Neural cell (in vitro differentiated cells): ENCODE data around the gene PLCH1. TPM values are rescaled to one million over a fixed set of nuclear protein-coding genes. Genes with fewer than 3 reads are reported as not detected.

Experiments
- H2AFZ ChIP-seq: fragments of 200-600, 300-800 bp; sonication (generic), shearing (Covaris generic); 2 replicates; pipeline ENCODE4 v1.6.0; 2014; ENCODE audit warnings: low read depth, mild to moderate bottlenecking, antibody characterized with exemption, low read length, moderate library complexity
- H3F3A ChIP-seq: fragments of 200-600 bp; shearing (Covaris generic); 2 replicates; pipeline ENCODE4 v1.6.1; 2016; ENCODE audit warnings: mild to moderate bottlenecking, moderate library complexity, mixed read lengths, antibody characterized with exemption, low read length; ENCODE audit not compliant: insufficient read depth, poor library complexity, severe bottlenecking
- H3K27ac ChIP-seq: fragments of 200-600, 300-800 bp; sonication (generic), shearing (Covaris generic); 2 replicates; pipeline ENCODE4 v1.5.1; 2014; ENCODE audit warnings: mild to moderate bottlenecking, low read length, moderate library complexity
- H3K27me3 ChIP-seq: fragments of 300-800, 200-600 bp; sonication (generic), shearing (Covaris generic); 2 replicates; pipeline ENCODE4 v1.6.0; 2014; ENCODE audit warnings: mild to moderate bottlenecking, low read depth, low read length, moderate library complexity; ENCODE audit not compliant: insufficient read depth
- H3K36me3 ChIP-seq: fragments of 300-800, 200-600 bp; sonication (generic), shearing (Covaris generic); 2 replicates; pipeline ENCODE4 v1.5.1; 2014; ENCODE audit warnings: mild to moderate bottlenecking, antibody characterized with exemption, low read length, moderate library complexity; ENCODE audit not compliant: insufficient read depth
- H3K4me2 ChIP-seq: fragments of 300-800, 200-600 bp; sonication (generic), shearing (Covaris generic); 2 replicates; pipeline ENCODE4 v1.6.0; 2014; ENCODE audit warnings: mild to moderate bottlenecking, low read length
- H3K4me3 ChIP-seq: fragments of 300-800, 200-600 bp; sonication (generic), shearing (Covaris generic); 2 replicates; pipeline ENCODE4 v1.5.1; 2014; ENCODE audit warnings: mild to moderate bottlenecking, low read length, moderate library complexity
- H3K79me2 ChIP-seq: fragments of 200-600 bp; shearing (Covaris generic); replicated peaks from 2 replicates; pipeline ENCODE4 v1.6.0; 2014; ENCODE audit warnings: mild to moderate bottlenecking, low read length, moderate library complexity; ENCODE audit not compliant: insufficient read depth
- H3K9ac ChIP-seq: fragments of 300-800, 200-600 bp; sonication (generic), shearing (Covaris generic); 2 replicates; pipeline ENCODE4 v1.6.1; 2016; ENCODE audit warnings: mild to moderate bottlenecking, low read length, mixed read lengths
- H3K9me2 ChIP-seq: fragments of 200-600 bp; shearing (Covaris generic); 2 replicates; pipeline ENCODE4 v1.6.1; 2016; ENCODE audit warnings: mild to moderate bottlenecking, low read length, mixed read lengths; ENCODE audit not compliant: insufficient read depth
- H3K9me3 ChIP-seq: fragments of 200-600, 300-800 bp; sonication (generic), shearing (Covaris generic); 2 replicates; pipeline ENCODE4 v1.6.1; 2016; ENCODE audit warnings: mild to moderate bottlenecking, mixed run types, low read length, moderate library complexity, mixed read lengths
- H4K20me1 ChIP-seq: fragments of 200-600 bp; shearing (Covaris generic); 2 replicates; pipeline ENCODE4 v1.6.1; 2016; ENCODE audit warnings: mild to moderate bottlenecking, mixed run types; ENCODE audit not compliant: insufficient read depth
- CTCF ChIP-seq: fragments of 450-650 bp; IDR thresholded peaks from 2 replicates; pipeline ENCODE4 v1.5.1; 2014; ENCODE audit warnings: antibody characterized with exemption, mild to moderate bottlenecking, moderate library complexity; ENCODE audit not compliant: poor library complexity, severe bottlenecking
- EP300 ChIP-seq: fragments of 450-650 bp; conservative IDR thresholded peaks from 2 replicates; pipeline ENCODE4 v1.6.1; 2014; ENCODE audit warnings: antibody characterized with exemption, mild to moderate bottlenecking, moderate library complexity; ENCODE audit not compliant: poor library complexity, severe bottlenecking
- EZH2 ChIP-seq: fragments of 200-600, 300-800 bp; shearing (Covaris generic), sonication (generic); IDR thresholded peaks from 2 replicates; pipeline ENCODE4 v1.6.1; 2014; ENCODE audit warnings: antibody characterized with exemption, low read length, borderline replicate concordance, mild to moderate bottlenecking; ENCODE audit not compliant: insufficient read depth, poor library complexity, severe bottlenecking
- MXI1 ChIP-seq: fragments of 450-650 bp; conservative IDR thresholded peaks from 2 replicates; pipeline ENCODE4 v1.6.1; 2014; ENCODE audit warnings: antibody characterized with exemption, mild to moderate bottlenecking; ENCODE audit not compliant: poor library complexity, severe bottlenecking
- POLR2AphosphoS5 ChIP-seq: IDR thresholded peaks from 2 replicates; pipeline ENCODE4 v1.6.1; 2012
- RAD21 ChIP-seq: fragments of 450-650 bp; conservative IDR thresholded peaks from 2 replicates; pipeline ENCODE4 v1.6.1; 2014; ENCODE audit warnings: antibody characterized with exemption, mild to moderate bottlenecking, moderate library complexity
- SMC3 ChIP-seq: fragments of 450-650 bp; conservative IDR thresholded peaks from 2 replicates; pipeline ENCODE4 v1.6.1; 2014; ENCODE audit warnings: antibody characterized with exemption, mild to moderate bottlenecking, moderate library complexity; ENCODE audit not compliant: poor library complexity
- TAF1 ChIP-seq: IDR thresholded peaks from 2 replicates; pipeline ENCODE4 v1.6.1; 2012; ENCODE audit warnings: low read depth
- polyA plus RNA-seq: library from polyadenylated mRNA; depleted of rRNA; stranded (reverse); fragments of >200 nt; gene quantifications from 2 replicates; pipeline ENCODE4 v1.2.3, GENCODE V29; 2014
- TF ChIP-seq, protein P1 (sequence below): IDR thresholded peaks from 2 replicates; pipeline ENCODE4 v1.6.1; 2012; ENCODE audit warnings: borderline replicate concordance

Gene PLCH1
- polyA plus RNA-seq, 1 donor from 2014 or later = 13.5 TPM

GRCh38 chr3:155377071-155377470 lies 367.8 kb downstream of the PLCH1 start:
- no peaks in the 10 kb centered on the region for H3K79me2 ChIP-seq
- H3K9ac ChIP-seq = peak overlapping the region; percentile 44
- no peaks in the 10 kb centered on the region for H3K27me3 ChIP-seq
- H3K4me2 ChIP-seq = no peak overlapping the region
- TF ChIP-seq EP300 = no peak
- TF ChIP-seq RAD21 = no peak
- TF ChIP-seq EZH2 = no peak
- no peak for TF ChIP-seq MXI1
- no peak for TF ChIP-seq CTCF
- TF ChIP-seq, protein P1, sequence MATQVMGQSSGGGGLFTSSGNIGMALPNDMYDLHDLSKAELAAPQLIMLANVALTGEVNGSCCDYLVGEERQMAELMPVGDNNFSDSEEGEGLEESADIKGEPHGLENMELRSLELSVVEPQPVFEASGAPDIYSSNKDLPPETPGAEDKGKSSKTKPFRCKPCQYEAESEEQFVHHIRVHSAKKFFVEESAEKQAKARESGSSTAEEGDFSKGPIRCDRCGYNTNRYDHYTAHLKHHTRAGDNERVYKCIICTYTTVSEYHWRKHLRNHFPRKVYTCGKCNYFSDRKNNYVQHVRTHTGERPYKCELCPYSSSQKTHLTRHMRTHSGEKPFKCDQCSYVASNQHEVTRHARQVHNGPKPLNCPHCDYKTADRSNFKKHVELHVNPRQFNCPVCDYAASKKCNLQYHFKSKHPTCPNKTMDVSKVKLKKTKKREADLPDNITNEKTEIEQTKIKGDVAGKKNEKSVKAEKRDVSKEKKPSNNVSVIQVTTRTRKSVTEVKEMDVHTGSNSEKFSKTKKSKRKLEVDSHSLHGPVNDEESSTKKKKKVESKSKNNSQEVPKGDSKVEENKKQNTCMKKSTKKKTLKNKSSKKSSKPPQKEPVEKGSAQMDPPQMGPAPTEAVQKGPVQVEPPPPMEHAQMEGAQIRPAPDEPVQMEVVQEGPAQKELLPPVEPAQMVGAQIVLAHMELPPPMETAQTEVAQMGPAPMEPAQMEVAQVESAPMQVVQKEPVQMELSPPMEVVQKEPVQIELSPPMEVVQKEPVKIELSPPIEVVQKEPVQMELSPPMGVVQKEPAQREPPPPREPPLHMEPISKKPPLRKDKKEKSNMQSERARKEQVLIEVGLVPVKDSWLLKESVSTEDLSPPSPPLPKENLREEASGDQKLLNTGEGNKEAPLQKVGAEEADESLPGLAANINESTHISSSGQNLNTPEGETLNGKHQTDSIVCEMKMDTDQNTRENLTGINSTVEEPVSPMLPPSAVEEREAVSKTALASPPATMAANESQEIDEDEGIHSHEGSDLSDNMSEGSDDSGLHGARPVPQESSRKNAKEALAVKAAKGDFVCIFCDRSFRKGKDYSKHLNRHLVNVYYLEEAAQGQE = no peak
- TF ChIP-seq POLR2AphosphoS5 = no peak
- no peaks in the 10 kb centered on the region for H3K9me2 ChIP-seq
- H3K36me3 ChIP-seq = no peaks in the 10 kb centered on the region
- H2AFZ ChIP-seq = no peak overlapping the region
- no peaks in the 10 kb centered on the region for H3K9me3 ChIP-seq
- H3K4me3 ChIP-seq = peak overlapping the region; percentile 13
- no peaks in the 10 kb centered on the region for H4K20me1 ChIP-seq
- peaks cover 3% of the 10 kb centered on the region for H3F3A ChIP-seq
- H3K27ac ChIP-seq = peak overlapping the region; percentile 86

DNA sequence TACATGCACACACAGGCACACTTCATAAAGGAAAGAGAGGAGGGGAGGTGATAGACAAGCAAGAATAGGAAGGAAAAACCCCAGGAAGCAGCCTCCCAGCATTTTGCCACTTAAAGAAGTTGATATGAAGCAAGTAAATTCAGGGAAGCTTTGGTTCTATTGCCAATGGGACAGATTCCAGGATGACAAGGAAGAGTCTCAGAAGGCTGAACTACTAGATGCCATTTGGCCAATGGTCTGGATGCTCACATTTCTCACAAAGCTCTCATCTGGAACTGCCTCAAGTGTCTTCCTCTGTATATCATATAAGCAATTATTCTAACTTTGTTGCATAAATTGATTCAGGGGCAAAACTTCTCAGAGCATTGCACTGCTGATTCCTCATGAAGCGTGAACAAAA lies 372.6 kb downstream of the PLCH1 start:
- H3K27ac ChIP-seq = no peak overlapping the region
- H3K27me3 ChIP-seq = no peaks in the 10 kb centered on the region
- no peaks in the 10 kb centered on the region for H3F3A ChIP-seq
- no peaks in the 10 kb centered on the region for H3K9me2 ChIP-seq
- no peaks in the 10 kb centered on the region for H3K79me2 ChIP-seq
- H3K4me2 ChIP-seq = no peak overlapping the region
- no peaks in the 10 kb centered on the region for H3K9me3 ChIP-seq
- H4K20me1 ChIP-seq = no peaks in the 10 kb centered on the region
- TF ChIP-seq RAD21 (no peak), EZH2 (no peak), CTCF (no peak), SMC3 (no peak), TAF1 (no peak), EP300 (no peak), POLR2AphosphoS5 (no peak), MXI1 (no peak)
- TF ChIP-seq, protein P1 = no peak
- H2AFZ ChIP-seq = no peak overlapping the region
- H3K36me3 ChIP-seq = no peaks in the 10 kb centered on the region
- H3K9ac ChIP-seq = no peak overlapping the region
- no peak overlapping the region for H3K4me3 ChIP-seq
